Regular cardiac myocyte (primary cell): ENCODE results near the gene CSF3. TPM values are rescaled to one million over a fixed set of nuclear protein-coding genes. Genes with fewer than 3 reads are reported as not detected.

Source experiments
- total RNA-seq: library from RNA; depleted of rRNA; stranded (reverse); fragments of >200 nt; gene quantifications from 2 replicates; pipeline ENCODE4 v1.2.3, GENCODE V29; 2014

The CSF3 gene, protein sequence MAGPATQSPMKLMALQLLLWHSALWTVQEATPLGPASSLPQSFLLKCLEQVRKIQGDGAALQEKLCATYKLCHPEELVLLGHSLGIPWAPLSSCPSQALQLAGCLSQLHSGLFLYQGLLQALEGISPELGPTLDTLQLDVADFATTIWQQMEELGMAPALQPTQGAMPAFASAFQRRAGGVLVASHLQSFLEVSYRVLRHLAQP
- total RNA-seq: 1.3 and 2.8 TPM in 2 replicates

DNA sequence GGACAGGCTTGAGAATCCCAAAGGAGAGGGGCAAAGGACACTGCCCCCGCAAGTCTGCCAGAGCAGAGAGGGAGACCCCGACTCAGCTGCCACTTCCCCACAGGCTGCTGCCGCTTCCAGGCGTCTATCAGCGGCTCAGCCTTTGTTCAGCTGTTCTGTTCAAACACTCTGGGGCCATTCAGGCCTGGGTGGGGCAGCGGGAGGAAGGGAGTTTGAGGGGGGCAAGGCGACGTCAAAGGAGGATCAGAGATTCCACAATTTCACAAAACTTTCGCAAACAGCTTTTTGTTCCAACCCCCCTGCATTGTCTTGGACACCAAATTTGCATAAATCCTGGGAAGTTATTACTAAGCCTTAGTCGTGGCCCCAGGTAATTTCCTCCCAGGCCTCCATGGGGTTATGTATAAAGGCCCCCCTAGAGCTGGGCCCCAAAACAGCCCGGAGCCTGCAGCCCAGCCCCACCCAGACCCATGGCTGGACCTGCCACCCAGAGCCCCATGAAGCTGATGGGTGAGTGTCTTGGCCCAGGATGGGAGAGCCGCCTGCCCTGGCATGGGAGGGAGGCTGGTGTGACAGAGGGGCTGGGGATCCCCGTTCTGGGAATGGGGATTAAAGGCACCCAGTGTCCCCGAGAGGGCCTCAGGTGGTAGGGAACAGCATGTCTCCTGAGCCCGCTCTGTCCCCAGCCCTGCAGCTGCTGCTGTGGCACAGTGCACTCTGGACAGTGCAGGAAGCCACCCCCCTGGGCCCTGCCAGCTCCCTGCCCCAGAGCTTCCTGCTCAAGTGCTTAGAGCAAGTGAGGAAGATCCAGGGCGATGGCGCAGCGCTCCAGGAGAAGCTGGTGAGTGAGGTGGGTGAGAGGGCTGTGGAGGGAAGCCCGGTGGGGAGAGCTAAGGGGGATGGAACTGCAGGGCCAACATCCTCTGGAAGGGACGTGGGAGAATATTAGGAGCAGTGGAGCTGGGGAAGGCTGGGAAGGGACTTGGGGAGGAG is at the start of gene CSF3:
Gene CSF3, plus strand, starts transcription at position 436 of the 993 bp plus-strand sequence. Its CDS starts 35 bp downstream, at position 471.

DNA sequence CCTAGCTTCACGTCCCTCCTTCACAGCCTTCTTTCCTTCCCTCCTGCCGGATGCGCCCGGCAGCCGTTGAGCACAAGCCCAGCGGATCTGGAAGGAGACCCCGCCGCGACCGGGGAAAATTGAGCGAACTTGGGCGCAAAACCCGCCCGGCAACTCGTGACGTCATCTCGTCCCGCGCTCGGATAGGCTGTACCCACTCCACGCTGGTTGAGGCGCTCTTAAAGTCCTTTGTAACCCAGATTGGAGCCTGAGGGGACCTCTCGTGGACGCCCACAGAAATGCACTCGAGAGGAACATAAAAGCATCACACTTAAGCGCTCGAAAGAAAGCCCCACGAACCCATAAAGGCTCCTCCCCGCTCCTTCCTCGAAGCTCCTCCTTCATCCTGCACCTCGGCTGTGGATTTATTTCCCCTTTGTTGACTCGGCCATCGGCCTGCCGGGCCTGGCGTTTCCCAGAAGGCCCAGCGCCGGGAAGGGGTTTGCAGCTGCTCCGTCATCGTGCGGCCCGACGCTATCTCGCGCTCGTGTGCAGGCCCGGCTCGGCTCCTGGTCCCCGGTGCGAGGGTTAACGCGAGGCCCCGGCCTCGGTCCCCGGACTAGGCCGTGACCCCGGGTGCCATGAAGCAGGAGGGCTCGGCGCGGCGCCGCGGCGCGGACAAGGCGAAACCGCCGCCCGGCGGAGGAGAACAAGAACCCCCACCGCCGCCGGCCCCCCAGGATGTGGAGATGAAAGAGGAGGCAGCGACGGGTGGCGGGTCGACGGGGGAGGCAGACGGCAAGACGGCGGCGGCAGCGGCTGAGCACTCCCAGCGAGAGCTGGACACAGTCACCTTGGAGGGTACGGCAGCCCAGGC is 34.7 kb upstream of the CSF3 start, which contains the start of gene PSMD3:
Gene PSMD3, plus strand, starts transcription at position 457 of the 856 bp plus-strand sequence. Its CDS starts 164 bp downstream, at position 621.

DNA sequence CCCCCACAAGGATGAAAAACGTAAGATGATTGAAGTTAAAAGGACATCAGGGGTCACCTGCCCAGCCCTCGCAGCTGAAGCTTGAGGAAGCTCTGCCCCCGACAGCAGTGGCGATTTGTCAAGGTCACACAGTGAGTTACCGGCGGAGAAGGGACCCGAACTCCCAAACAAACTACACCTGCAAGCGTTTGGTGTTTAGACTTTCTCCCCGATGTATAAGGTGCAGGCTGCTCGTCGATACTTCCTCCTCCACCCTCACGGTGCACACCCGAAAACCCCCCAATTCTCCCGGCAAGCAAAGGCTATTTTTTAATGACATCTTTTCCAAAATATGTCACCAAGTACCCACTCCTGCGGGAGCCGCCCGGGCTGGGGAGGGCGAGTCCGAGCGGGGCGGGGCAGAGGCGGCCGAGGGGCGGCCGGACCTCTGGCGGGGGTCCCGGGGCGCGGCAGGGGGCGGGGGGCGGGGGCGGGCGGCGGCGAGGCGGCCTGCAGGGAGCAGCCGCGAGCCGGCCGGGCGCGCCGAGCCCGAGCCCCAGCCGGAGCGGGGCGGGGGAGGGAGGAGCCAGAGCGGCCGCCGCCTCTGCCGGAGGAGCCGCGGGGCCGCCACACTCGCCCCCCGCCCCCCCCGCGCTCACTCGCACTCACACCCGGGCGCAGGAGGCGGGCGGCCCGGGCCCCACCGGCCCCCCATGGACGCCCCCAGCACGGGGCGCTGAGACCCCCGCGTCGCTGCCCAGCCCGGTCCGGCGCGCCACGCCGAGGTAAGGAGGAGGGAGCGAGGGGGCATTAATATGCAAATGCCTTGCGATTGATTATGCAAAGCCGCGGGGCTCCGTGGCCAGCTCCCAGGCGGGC is 47.3 kb downstream of the CSF3 start, which contains the start of gene THRA:
Gene THRA, plus strand, starts transcription at position 637 of the 858 bp plus-strand sequence. CDS start 11,524 bp downstream, outside the sequence.

Other genes with a start within 250 kb of the CSF3 start
- gene IKZF3, start 151.1 kb upstream of the CSF3 start, total RNA-seq: under 0.01 TPM in 1 of 2 replicates, not detected in the other
- gene ZPBP2, start 147.2 kb upstream of the CSF3 start, total RNA-seq: not detected in 2 replicates
- 3.1 and 15.2 TPM in 2 replicates for gene GSDMB, start 96.8 kb upstream of the CSF3 start, total RNA-seq
- gene ORMDL3, start 87.8 kb upstream of the CSF3 start, total RNA-seq: 58.5 and 136 TPM in 2 replicates
- gene LRRC3C, start 87.7 kb upstream of the CSF3 start, total RNA-seq: not detected in 2 replicates
- under 0.01 TPM in 1 of 2 replicates, not detected in the other for gene GSDMA, start 52.4 kb upstream of the CSF3 start, total RNA-seq
- gene PSMD3, start 34.6 kb upstream of the CSF3 start, total RNA-seq: 87.9 and 143 TPM in 2 replicates
- 37.8 and 42.3 TPM in 2 replicates for gene MED24, start 39.0 kb downstream of the CSF3 start, total RNA-seq
- gene THRA, start 47.5 kb downstream of the CSF3 start, total RNA-seq: 21.3 and 34.4 TPM in 2 replicates
- gene NR1D1, start 85.1 kb downstream of the CSF3 start, total RNA-seq: 0.77 and 1.1 TPM in 2 replicates
- 35.2 and 38.9 TPM in 2 replicates for gene MSL1, start 106.5 kb downstream of the CSF3 start, total RNA-seq
- gene CASC3, start 125.1 kb downstream of the CSF3 start, total RNA-seq: 22.6 and 34.3 TPM in 2 replicates
- gene RAPGEFL1, start 162.0 kb downstream of the CSF3 start, total RNA-seq: 0.77 and 0.85 TPM in 2 replicates
- 6.5 and 7.1 TPM in 2 replicates for gene WIPF2, start 203.9 kb downstream of the CSF3 start, total RNA-seq